H1 (cell line): ENCODE results near the gene PSPH. TPM values are rescaled to one million over a fixed set of nuclear protein-coding genes. Genes with fewer than 3 reads are reported as not detected.

Source experiments
- CTCF ChIA-PET: fragments of 300-600 bp; sonication (Branson Sonifier 250); formaldehyde crosslinking; loops from one replicate; lab custom pipeline; 2021; ENCODE audit not compliant: partially characterized antibody; lab: Charles Lee
- POLR2A ChIA-PET: fragments of 300-600 bp; sonication (Branson Sonifier 250); formaldehyde crosslinking; loops from one replicate; lab custom pipeline; 2021; ENCODE audit warnings: inconsistent platforms; ENCODE audit not compliant: partially characterized antibody; lab: Charles Lee
- DNase-seq, 2 experiments: peaks; one replicate each; pipeline versions ENCODE4 v3.0.0 to v3.0.0-alpha.2; 2010 to 2022; ENCODE audit warnings: low spot score in 2 of 2, low read depth in 1 of 2, mixed read lengths in 1 of 2
- FAIRE-seq: peaks from 2 replicates; lab custom pipeline; 2011; peaks lifted over from hg19 to GRCh38; lab: Jason Lieb, UNC
- H2AFZ ChIP-seq: 2 replicates; pipeline ENCODE4 v1.8.1; 2012; ENCODE audit warnings: low read length, inconsistent platforms
- H2AK5ac ChIP-seq: 2 replicates; pipeline ENCODE4 v1.6.1; 2013; ENCODE audit warnings: low read depth, low read length
- H2BK120ac ChIP-seq: replicated peaks from 2 replicates; pipeline ENCODE3; 2013; ENCODE audit warnings: low read depth, low read length, inconsistent platforms
- H2BK12ac ChIP-seq: 2 replicates; pipeline ENCODE4 v1.6.1; 2013; ENCODE audit warnings: low read depth, low read length
- H2BK15ac ChIP-seq: 2 replicates; pipeline ENCODE4 v1.6.1; 2013; ENCODE audit warnings: low read length
- H2BK20ac ChIP-seq: 2 replicates; pipeline ENCODE4 v1.6.1; 2013; ENCODE audit warnings: low read length
- H2BK5ac ChIP-seq: 2 replicates; pipeline ENCODE4 v1.6.1; 2013; ENCODE audit warnings: low read depth, low read length
- H3K14ac ChIP-seq: 2 replicates; pipeline ENCODE4 v1.6.1; 2013; ENCODE audit warnings: inconsistent platforms; ENCODE audit not compliant: insufficient read length
- H3K18ac ChIP-seq: 2 replicates; pipeline ENCODE4 v1.6.1; 2013; ENCODE audit warnings: low read length; ENCODE audit errors: extremely low read depth
- H3K23ac ChIP-seq: 2 replicates; pipeline ENCODE4 v1.6.1; 2013; ENCODE audit warnings: inconsistent platforms; ENCODE audit not compliant: insufficient read length
- H3K23me2 ChIP-seq: 2 replicates; pipeline ENCODE4 v1.6.1; 2013; ENCODE audit warnings: low read depth, low read length
- H3K27ac ChIP-seq: 2 replicates; pipeline ENCODE4 v1.6.1; 2011; ENCODE audit warnings: low read depth, low read length, inconsistent platforms
- H3K27me3 ChIP-seq, 4 experiments: replicated peaks in 1 of 4; 1 replicate in 1 of 4; 2 replicates in 3 of 4; pipeline versions ENCODE4 v1.6.1 to v1.8.1; 2011 to 2013; ENCODE audit warnings: low read length in 3 of 4, mild to moderate bottlenecking in 3 of 4, inconsistent platforms in 2 of 4, mixed read lengths in 2 of 4, moderate library complexity in 1 of 4; ENCODE audit not compliant: control insufficient read depth in 3 of 4, insufficient read depth in 3 of 4; ENCODE audit errors: extremely low read depth in 1 of 4
- H3K36me3 ChIP-seq, 4 experiments: 2 replicates each; pipeline versions ENCODE4 v1.6.1 to v1.8.1; 2011 to 2013; ENCODE audit warnings: mild to moderate bottlenecking in 4 of 4, low read length in 3 of 4, moderate library complexity in 2 of 4, control low read depth in 1 of 4, inconsistent platforms in 1 of 4; ENCODE audit not compliant: insufficient read depth in 4 of 4, control insufficient read depth in 2 of 4
- H3K4ac ChIP-seq: replicated peaks from 2 replicates; pipeline ENCODE3; 2013; ENCODE audit warnings: low read length, low read depth, mixed read lengths, inconsistent platforms; ENCODE audit not compliant: insufficient read length
- H3K4me1 ChIP-seq, 4 experiments: replicated peaks in 1 of 4; 1 replicate in 1 of 4; 2 replicates in 3 of 4; pipeline versions ENCODE4 v1.6.1 to v1.8.1; 2011 to 2013; ENCODE audit warnings: low read length in 3 of 4, inconsistent platforms in 2 of 4, mixed read lengths in 1 of 4; ENCODE audit not compliant: insufficient read depth in 4 of 4, control insufficient read depth in 3 of 4
- H3K4me2 ChIP-seq, 2 experiments: 2 replicates each; pipeline versions ENCODE4 v1.6.1 to v1.8.1; 2011 to 2013; ENCODE audit warnings: low read depth in 2 of 2, low read length in 2 of 2, control low read depth in 1 of 2, inconsistent platforms in 1 of 2, mild to moderate bottlenecking in 1 of 2; ENCODE audit not compliant: insufficient read depth in 1 of 2
- H3K4me3 ChIP-seq, 4 experiments: fragments of 200-600, 300-600 bp in 1 of 4; sonication (generic), shearing (Covaris generic), sonication (Bioruptor Twin) in 1 of 4; 2 replicates each; pipeline versions ENCODE4 v1.5.1 to v1.8.1; 2011 to 2016; ENCODE audit warnings: low read length in 4 of 4, low read depth in 3 of 4, control low read depth in 2 of 4, inconsistent platforms in 2 of 4, mild to moderate bottlenecking in 2 of 4, mixed read lengths in 1 of 4, moderate library complexity in 1 of 4; ENCODE audit not compliant: insufficient read depth in 2 of 4; ENCODE audit errors: extremely low read depth in 1 of 4
- H3K56ac ChIP-seq: replicated peaks from 2 replicates; pipeline ENCODE3; 2013; ENCODE audit warnings: low read depth, mild to moderate bottlenecking, mixed read lengths, low read length, inconsistent platforms; ENCODE audit not compliant: insufficient read length
- H3K79me1 ChIP-seq: 2 replicates; pipeline ENCODE4 v1.6.1; 2013; ENCODE audit warnings: low read depth, low read length, control low read depth
- H3K79me2 ChIP-seq, 2 experiments: 2 replicates each; pipeline versions ENCODE4 v1.6.1 to v1.8.1; 2012 to 2013; ENCODE audit warnings: low read length in 2 of 2, mild to moderate bottlenecking in 2 of 2, inconsistent platforms in 1 of 2; ENCODE audit not compliant: insufficient read depth in 2 of 2, control insufficient read depth in 1 of 2
- H3K9ac ChIP-seq, 4 experiments: replicated peaks in 1 of 4; 1 replicate in 1 of 4; 2 replicates in 3 of 4; pipeline versions ENCODE4 v1.6.1 to v1.8.1; 2011 to 2013; ENCODE audit warnings: low read depth in 3 of 4, low read length in 3 of 4, control low read depth in 2 of 4, mild to moderate bottlenecking in 2 of 4, moderate library complexity in 2 of 4, inconsistent platforms in 1 of 4; ENCODE audit errors: extremely low read depth in 1 of 4
- H3K9me3 ChIP-seq, 2 experiments: 2 replicates each; pipeline versions ENCODE4 v1.6.1 to v1.8.1; 2012 to 2013; ENCODE audit warnings: mild to moderate bottlenecking in 2 of 2, moderate library complexity in 2 of 2, control low read depth in 1 of 2, inconsistent platforms in 1 of 2, low read depth in 1 of 2, low read length in 1 of 2, mixed read lengths in 1 of 2; ENCODE audit not compliant: insufficient read depth in 2 of 2
- H4K20me1 ChIP-seq, 2 experiments: replicated peaks in 1 of 2; 2 replicates each; pipeline versions ENCODE3 to v1.8.1; 2011 to 2013; ENCODE audit warnings: inconsistent platforms in 2 of 2, low read length in 2 of 2, mild to moderate bottlenecking in 1 of 2; ENCODE audit not compliant: insufficient read depth in 2 of 2, control insufficient read depth in 1 of 2
- H4K5ac ChIP-seq: 2 replicates; pipeline ENCODE4 v1.6.1; 2013; ENCODE audit warnings: low read length, low read depth, mixed read lengths, inconsistent platforms; ENCODE audit not compliant: insufficient read length
- H4K8ac ChIP-seq: 2 replicates; pipeline ENCODE4 v1.8.0; 2013; ENCODE audit warnings: mild to moderate bottlenecking, moderate library complexity, low read length, inconsistent platforms; ENCODE audit not compliant: insufficient read depth; ENCODE audit errors: extremely low read depth
- H4K91ac ChIP-seq: replicated peaks from 2 replicates; pipeline ENCODE3; 2013; ENCODE audit warnings: low read length, mixed read lengths, inconsistent platforms; ENCODE audit not compliant: insufficient read length
- ASH2L ChIP-seq: fragments of 200-600, 300-600 bp; sonication (generic); IDR thresholded peaks from one replicate; pipeline ENCODE4 v1.7.1; 2017; ENCODE audit warnings: low read length
- GTF2F1 ChIP-seq: IDR thresholded peaks from 2 replicates; pipeline ENCODE4 v1.6.1; 2012; ENCODE audit warnings: low read depth, low read length, improper control_type of control experiment, borderline replicate concordance
- POLR2AphosphoS5 ChIP-seq: IDR thresholded peaks from 2 replicates; pipeline ENCODE4 v1.6.1; 2011; ENCODE audit warnings: low read depth, low read length
- WGBS, 2 experiments: shearing (Covaris generic) in 1 of 2; methylation state at CpG; one replicate each; pipeline versions ENCODE4 v1.1.6 to v1.1.7; 2013 to 2015; ENCODE audit warnings: low lambda C conversion rate in 2 of 2, mixed read lengths in 2 of 2, inconsistent platforms in 1 of 2, low coverage in 1 of 2, missing lambda C conversion rate in 1 of 2; ENCODE audit not compliant: insufficient replicate concordance in 2 of 2, insufficient coverage in 1 of 2, insufficient read length in 1 of 2; ENCODE audit errors: extremely low coverage in 1 of 2, missing lambda C conversion rate in 1 of 2; 5-methylcytosine and 5-hydroxymethylcytosine counted together
- polyA plus RNA-seq, 7 experiments: library from polyadenylated mRNA; depleted of rRNA in 3 of 7; stranded (reverse) in 5 of 7; unstranded in 2 of 7; fragments of >200 nt in 5 of 7; fragments of 200-250 nt in 2 of 7; gene quantifications; 1 replicate in 5 of 7; 2 replicates in 1 of 7; 4 replicates in 1 of 7; pipeline versions ENCODE4 v1.2.1 to v1.2.3, GENCODE V29; 2011 to 2013; ENCODE audit warnings: missing spikeins in 2 of 7, mixed read lengths in 2 of 7
- total RNA-seq: library from RNA; stranded (reverse); fragmentation: NEBNext Ultra II Directional; extraction: Animal tissue kit (Norgen Biotek cat#: 25700); gene quantifications from 2 replicates; pipeline ENCODE4 v1.2.1, GENCODE V29; 2021

PSPH gene
- total and polyA plus RNA-seq, 2 of the 8 experiments (the other 6 are each of a cell fraction or from before 2014, with no cell fraction given), result 31.0 to 64.8 TPM

DNA sequence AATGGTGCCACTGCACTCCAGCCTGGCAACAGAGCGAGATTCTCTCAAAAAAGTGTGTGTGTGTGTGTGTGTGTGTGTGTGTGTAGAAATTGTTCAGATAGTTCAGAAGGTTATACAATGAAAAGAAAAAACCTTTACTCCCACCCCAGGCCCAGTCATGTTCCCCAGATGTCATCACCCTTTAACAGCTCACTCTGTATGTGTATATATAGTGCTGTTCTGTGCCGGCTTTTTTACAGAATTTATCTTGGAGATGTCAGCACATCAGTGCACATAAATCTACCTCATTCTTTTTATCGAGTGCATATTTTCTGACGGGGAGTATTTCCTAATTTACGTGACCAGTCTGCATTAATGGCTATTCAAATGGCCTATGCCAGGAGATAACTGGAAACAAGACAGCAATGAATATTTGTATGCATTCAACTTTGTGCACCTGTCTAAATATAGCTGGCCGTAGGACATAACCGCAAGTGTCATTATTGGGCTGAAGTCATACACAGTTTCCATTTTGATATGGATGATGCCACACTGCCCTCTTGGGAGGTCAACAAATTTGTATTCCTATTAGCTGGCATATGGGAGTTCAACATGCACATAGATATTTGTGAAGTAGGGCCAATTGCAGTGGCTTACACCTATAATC is 75.1 kb downstream of the PSPH start:
- Histone ChIP-seq H3K14ac (no peak overlapping the region), H3K18ac (no peak overlapping the region), H4K8ac (no peak overlapping the region), H2BK5ac (no peak overlapping the region), H3K9me3 (no peaks in the 10 kb centered on the region), H3K4me3 (no peak overlapping the region), H3K56ac (no peak overlapping the region), H4K5ac (no peak overlapping the region), H3K23ac (no peak overlapping the region), H2BK12ac (no peak overlapping the region), H2BK20ac (no peak overlapping the region), H3K79me2 (peaks cover 0 to 9% of the 10 kb centered on the region in 2 experiments; a peak in 2 of 4 replicates), H3K27me3 (no peaks in the 10 kb centered on the region), H3K4me2 (no peak overlapping the region), H2BK120ac (no peak overlapping the region), H2AK5ac (no peak overlapping the region), H3K23me2 (no peaks in the 10 kb centered on the region), H3K79me1 (no peaks in the 10 kb centered on the region; the same call in 1 of the 2 replicates), H4K91ac (no peak overlapping the region), H3K36me3 (peaks cover 0 to 22% (median 10%) of the 10 kb centered on the region in 4 experiments; a peak in 7 of 8 replicates), H3K9ac (no peak overlapping the region), H4K20me1 (peaks cover 0 to 2% of the 10 kb centered on the region in 2 experiments), H3K4ac (no peak overlapping the region), H2AFZ (no peak overlapping the region), H3K27ac (no peak overlapping the region), H2BK15ac (no peak overlapping the region), H3K4me1 (no peaks in the 10 kb centered on the region)
- CTCF ChIA-PET, result no interaction called here
- TF ChIP-seq GTF2F1 (no peak), ASH2L (no peak), POLR2AphosphoS5 (no peak)
- POLR2A ChIA-PET, result interaction anchor here (0.6 to 2.5 kb wide), 4 partner anchors 10 to 82 kb away, joined by 3 to 13 read pairs (median 4); partner anchors contain the start of gene NIPSNAP2
- 84% methylated on average over 7 of the region's 7 CpGs; no CpG with 5 or more reads in 1 of the 2 experiments for WGBS, 2 experiments
- FAIRE-seq (no peak), DNase-seq (no peak)
